ENCODE data around the gene GBP3. TPM values are rescaled to one million over a fixed set of nuclear protein-coding genes. Genes with fewer than 3 reads are reported as not detected.
A peak's percentile ranks its signal among the peaks of the same experiment; 100 is the strongest.

GBP3 gene
- polyA plus RNA-seq (2011; rRNA removed) (55.4 and 81.0 TPM in 2 replicates), polyA minus RNA-seq (2011; rRNA and poly(A)+ RNA removed) (35.9 and 53.1 TPM in 2 replicates)

- peak within 1 kb of the TSS; percentile 76 for H3K4me3 ChIP-seq (ENCODE audit: low read depth, low read length)
- DNase-seq (ENCODE audit: low read depth), result no peak
- ChIA-PET CTCF (interaction anchor here (1.6 to 2.3 kb wide), 3 partner anchors 10 to 23 kb away, joined by 4 to 6 read pairs (median 5); no protein-coding TSS in a partner anchor), POLR2A (interaction anchor here (0.6 to 0.8 kb wide), 4 partner anchors 20 to 48 kb away, joined by 3 to 6 read pairs (median 4); no protein-coding TSS in a partner anchor)
- no peaks in the 10 kb centered on the region for H3K27me3 ChIP-seq (ENCODE audit: control insufficient read depth, insufficient read depth, low read length)
- peaks cover 1% of the 10 kb centered on the region for H3K36me3 ChIP-seq (ENCODE audit: control insufficient read depth, insufficient read depth, low read length)
- TF ChIP-seq CTCF (IDR thresholded peaks at IDR 0.05; ENCODE audit: insufficient read depth, low read depth, low read length), result no peak
These were observed at the start of gene GBP3 for GRCh38 chr1:89022167-89022959. GBP3 (minus strand) TSS chr1:89022866; CDS start chr1:89020721, 2,145 bp downstream.

GRCh38 chr1:89070509-89070908, 47.8 kb upstream of the GBP3 start:
- ChIA-PET CTCF (interaction anchor here (1.1 kb wide), 1 partner anchor 11 kb away, joined by 3 read pairs; no protein-coding TSS in a partner anchor), POLR2A (interaction anchor here (0.6 kb wide), 1 partner anchor 49 kb away, joined by 3 read pairs; no protein-coding TSS in a partner anchor)
- no peak overlapping the region for H3K4me3 ChIP-seq (ENCODE audit: low read depth, low read length)
- TF ChIP-seq CTCF (IDR thresholded peaks at IDR 0.05; ENCODE audit: insufficient read depth, low read depth, low read length), result no peak
- no peaks in the 10 kb centered on the region; the same call in 1 of the 2 replicates for H3K27me3 ChIP-seq (ENCODE audit: control insufficient read depth, insufficient read depth, low read length)
- no peak for DNase-seq (ENCODE audit: low read depth)
- H3K36me3 ChIP-seq (ENCODE audit: control insufficient read depth, insufficient read depth, low read length), result no peaks in the 10 kb centered on the region

GRCh38 chr1:89069951-89070350, 47.3 kb upstream of the GBP3 start:
- 0 out of 2 replicates have a peak overlapping the region, but pooled peaks have one; percentile 0 for H3K4me3 ChIP-seq (ENCODE audit: low read depth, low read length)
- no peaks in the 10 kb centered on the region; the same call in 1 of the 2 replicates for H3K27me3 ChIP-seq (ENCODE audit: control insufficient read depth, insufficient read depth, low read length)
- H3K36me3 ChIP-seq (ENCODE audit: control insufficient read depth, insufficient read depth, low read length), result no peaks in the 10 kb centered on the region
- TF ChIP-seq CTCF (IDR thresholded peaks at IDR 0.05; ENCODE audit: insufficient read depth, low read depth, low read length), result no peak
- DNase-seq (ENCODE audit: low read depth), result no peak
- ChIA-PET POLR2A (interaction anchor here (0.6 kb wide), 1 partner anchor 48 kb away, joined by 3 read pairs; no protein-coding TSS in a partner anchor), CTCF (no interaction called here)

- H3K36me3 ChIP-seq (ENCODE audit: control insufficient read depth, insufficient read depth, low read length), result no peaks in the 10 kb centered on the region
- POLR2A ChIA-PET, result no interaction called here
- TF ChIP-seq CTCF (IDR thresholded peaks at IDR 0.05; ENCODE audit: insufficient read depth, low read depth, low read length), result no peak
- CTCF ChIA-PET, result no interaction called here
- H3K27me3 ChIP-seq (ENCODE audit: control insufficient read depth, insufficient read depth, low read length), result no peaks in the 10 kb centered on the region; the same call in 1 of the 2 replicates
- H3K4me3 ChIP-seq (ENCODE audit: low read depth, low read length), result no peak overlapping the region
- peak; percentile 31 for DNase-seq (ENCODE audit: low read depth)
These were observed 45.6 kb upstream of the GBP3 start for GRCh38 chr1:89068291-89068690.
